B cell (primary cell): ENCODE results near the gene ABCG5. TPM values are rescaled to one million over a fixed set of nuclear protein-coding genes. Genes with fewer than 3 reads are reported as not detected.
A peak's percentile ranks its signal among the peaks of the same experiment; 100 is the strongest.

Experiments used
- ATAC-seq: fragments of 200-7000 bp; cut with Tn5 transposase; one replicate; pipeline ENCODE4 v1.10.0; 2021; ENCODE audit warnings: low read depth, mild to moderate bottlenecking, moderate number of reproducible peaks, moderate library complexity
- CTCF ChIA-PET: fragments of 350-600 bp; sonication (Branson Sonifier 250); formaldehyde crosslinking; loops from one replicate; lab custom pipeline; 2021; ENCODE audit warnings: antibody characterized with exemption, inconsistent platforms; lab: Charles Lee
- POLR2A ChIA-PET: fragments of 350-600 bp; sonication (Branson Sonifier 250); formaldehyde crosslinking; loops from one replicate; lab custom pipeline; 2021; ENCODE audit warnings: antibody characterized with exemption; lab: Charles Lee
- DNase-seq: peaks from one replicate; pipeline ENCODE4 v3.0.0; 2013
- H2AFZ ChIP-seq: 2 replicates; pipeline ENCODE4 v1.6.1; 2012; ENCODE audit warnings: mild to moderate bottlenecking, low read depth, low read length; ENCODE audit not compliant: insufficient read depth, poor library complexity, severe bottlenecking
- H3K27ac ChIP-seq, 2 donors: 1 replicate in 1 of 2; 2 replicates in 1 of 2; pipeline ENCODE4 v1.5.1; 2012 to 2013; ENCODE audit warnings: low read length in 2 of 2, mild to moderate bottlenecking in 2 of 2, moderate library complexity in 1 of 2
- H3K27me3 ChIP-seq, 4 experiments: fragments of 200-600 bp in 1 of 4; sonication (generic) in 1 of 4; replicated peaks in 1 of 4; 1 replicate in 2 of 4; 2 replicates in 2 of 4; pipeline versions ENCODE4 v1.6.1 to v1.7.0; 2013 to 2016; ENCODE audit warnings: low read length in 3 of 4, mild to moderate bottlenecking in 2 of 4, mixed read lengths in 1 of 4, moderate library complexity in 1 of 4; ENCODE audit not compliant: insufficient read depth in 4 of 4, control insufficient read depth in 3 of 4; ENCODE audit errors: control extremely low read depth in 1 of 4
- H3K36me3 ChIP-seq, 2 experiments: replicated peaks in 1 of 2; 1 replicate in 1 of 2; 2 replicates in 1 of 2; pipeline versions ENCODE4 v1.6.1 to v1.7.1; 2013; ENCODE audit warnings: low read length in 1 of 2; ENCODE audit not compliant: insufficient read depth in 2 of 2, control insufficient read depth in 1 of 2; ENCODE audit errors: control extremely low read depth in 1 of 2, extremely low read depth in 1 of 2
- H3K4me1 ChIP-seq, 2 donors: fragments of 200-600 bp in 1 of 2; sonication (generic) in 1 of 2; 1 replicate in 1 of 2; 2 replicates in 1 of 2; pipeline versions ENCODE4 v1.5.1 to v1.6.1; 2013 to 2017; ENCODE audit warnings: low read length in 2 of 2; ENCODE audit not compliant: control insufficient read depth in 2 of 2, insufficient read depth in 2 of 2
- H3K4me2 ChIP-seq: replicated peaks from 2 replicates; pipeline ENCODE3; 2012; ENCODE audit warnings: mild to moderate bottlenecking, low read depth, low read length; ENCODE audit not compliant: poor library complexity, severe bottlenecking
- H3K4me3 ChIP-seq, 5 experiments: fragments of 200-600 bp in 1 of 5; sonication (generic) in 1 of 5; 1 replicate in 3 of 5; 2 replicates in 2 of 5; pipeline versions ENCODE4 v1.5.1 to v1.7.0; 2011 to 2016; ENCODE audit warnings: low read length in 4 of 5, mild to moderate bottlenecking in 4 of 5, low read depth in 2 of 5, control low read depth in 1 of 5, moderate library complexity in 1 of 5; ENCODE audit not compliant: insufficient read depth in 1 of 5; ENCODE audit errors: control extremely low read depth in 1 of 5, extremely low read depth in 1 of 5
- H3K79me2 ChIP-seq: fragments of 200-600 bp; sonication (generic); one replicate; pipeline ENCODE4 v1.6.0; 2016; ENCODE audit warnings: low read length; ENCODE audit not compliant: control insufficient read depth, insufficient read depth
- H3K9ac ChIP-seq: fragments of 200-600 bp; sonication (generic); 2 replicates; pipeline ENCODE4 v1.6.1; 2017; ENCODE audit warnings: mild to moderate bottlenecking, low read length, moderate library complexity
- H3K9me3 ChIP-seq, 3 donors: one replicate each; pipeline versions ENCODE4 v1.6.1 to v1.7.1; 2013; ENCODE audit warnings: low read length in 2 of 3; ENCODE audit not compliant: control insufficient read depth in 2 of 3, insufficient read depth in 1 of 3; ENCODE audit errors: control extremely low read depth in 1 of 3
- H4K20me1 ChIP-seq: 2 replicates; pipeline ENCODE4 v1.6.0; 2012; ENCODE audit warnings: mild to moderate bottlenecking, low read length; ENCODE audit not compliant: insufficient read depth, control insufficient read depth, poor library complexity, severe bottlenecking
- H3K27ac Mint-ChIP-seq: one replicate; pipeline ENCODE4 v1.8.0; 2021; ENCODE audit warnings: mixed read lengths
- H3K27me3 Mint-ChIP-seq: one replicate; pipeline ENCODE4 v1.8.0; 2021; ENCODE audit warnings: mixed read lengths
- H3K4me1 Mint-ChIP-seq: one replicate; pipeline ENCODE4 v1.8.0; 2021; ENCODE audit warnings: mixed read lengths
- H3K4me3 Mint-ChIP-seq: one replicate; pipeline ENCODE4 v1.8.0; 2021; ENCODE audit warnings: mixed read lengths
- H3K9me3 Mint-ChIP-seq: one replicate; pipeline ENCODE4 v1.8.0; 2022; ENCODE audit warnings: mixed read lengths; ENCODE audit not compliant: insufficient read depth
- EZH2 ChIP-seq: IDR thresholded peaks from 2 replicates; pipeline ENCODE4 v1.6.1; 2012; ENCODE audit warnings: borderline replicate concordance, low read depth, mild to moderate bottlenecking, moderate library complexity, low read length; ENCODE audit not compliant: insufficient read depth, poor library complexity, severe bottlenecking
- WGBS: methylation state at CpG from one replicate; pipeline ENCODE4 v1.1.5; 2013; ENCODE audit warnings: missing lambda C conversion rate; ENCODE audit not compliant: insufficient coverage; 5-methylcytosine and 5-hydroxymethylcytosine counted together
- intact Hi-C: fragments of 100-400 bp; cut with micrococcal nuclease; formaldehyde crosslinking; loops from one replicate; pipeline ENCODE4 v1.10.0; 2022
- polyA plus RNA-seq: library from polyadenylated mRNA; depleted of rRNA; stranded (reverse); fragments of >200 nt; gene quantifications from 2 replicates; pipeline ENCODE4 v1.2.3, GENCODE V29; 2012
- total RNA-seq, 2 donors: library from RNA; stranded (reverse); fragments of 120-200 nt in 1 of 2; gene quantifications; 1 replicate in 1 of 2; 2 replicates in 1 of 2; pipeline versions ENCODE4 v1.2.3 to v1.2.4, GENCODE V29; 2013 to 2022
- TF ChIP-seq, protein P1 (sequence below): fragments of 200-600 bp; IDR thresholded peaks from one replicate; pipeline ENCODE4 v1.8.0; 2022; ENCODE audit warnings: antibody characterized with exemption, mild to moderate bottlenecking

The ABCG5 gene
- total and polyA plus RNA-seq, 2 donors (not counting 1 experiment from before 2014, with no cell fraction given), result not detected

DNA sequence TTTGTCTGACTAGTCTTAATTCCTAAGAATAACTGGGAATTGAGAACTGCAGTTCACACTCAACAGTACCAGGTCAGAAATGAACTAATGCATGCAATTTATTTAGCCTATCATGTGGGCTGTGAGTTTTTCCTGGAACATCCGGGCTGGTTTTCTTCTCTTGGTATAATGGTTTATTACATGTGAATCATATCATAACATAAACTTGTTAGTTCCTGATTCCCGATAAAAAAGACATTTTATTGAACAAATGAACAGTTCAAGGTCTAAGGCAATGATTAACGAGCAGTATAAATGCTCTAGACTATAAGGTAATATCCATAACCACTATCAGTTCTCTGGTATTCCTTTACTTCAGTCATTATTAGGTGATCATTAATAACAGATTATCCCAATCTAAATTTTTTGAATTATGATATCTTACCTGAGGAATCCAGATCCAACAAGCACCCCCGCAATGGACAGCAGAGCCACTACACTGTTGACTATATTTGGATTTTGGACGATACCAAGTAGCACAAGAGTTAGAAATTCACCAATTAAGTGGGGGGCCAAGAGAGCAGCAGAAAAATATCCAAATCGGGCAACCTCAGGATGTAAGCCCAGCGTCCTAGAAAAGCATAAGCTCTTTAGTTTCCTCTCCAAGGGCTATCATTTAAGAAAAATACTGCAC lies 19.0 kb downstream of the ABCG5 start:
- H3K9me3 Mint-ChIP-seq, result no peaks in the 10 kb centered on the region
- Histone ChIP-seq H3K9me3 (no peaks in the 10 kb centered on the region), H3K79me2 (no peaks in the 10 kb centered on the region), H3K4me2 (no peak overlapping the region), H3K4me1 (no peaks in the 10 kb centered on the region), H3K27me3 (peaks cover 0 to 9% (median 3%) of the 10 kb centered on the region in 4 experiments), H2AFZ (no peak overlapping the region), H4K20me1 (no peaks in the 10 kb centered on the region), H3K9ac (no peak overlapping the region), H3K4me3 (no peak overlapping the region), H3K36me3 (no peaks in the 10 kb centered on the region), H3K27ac (no peak overlapping the region)
- no peak for TF ChIP-seq EZH2
- TF ChIP-seq, protein P1, sequence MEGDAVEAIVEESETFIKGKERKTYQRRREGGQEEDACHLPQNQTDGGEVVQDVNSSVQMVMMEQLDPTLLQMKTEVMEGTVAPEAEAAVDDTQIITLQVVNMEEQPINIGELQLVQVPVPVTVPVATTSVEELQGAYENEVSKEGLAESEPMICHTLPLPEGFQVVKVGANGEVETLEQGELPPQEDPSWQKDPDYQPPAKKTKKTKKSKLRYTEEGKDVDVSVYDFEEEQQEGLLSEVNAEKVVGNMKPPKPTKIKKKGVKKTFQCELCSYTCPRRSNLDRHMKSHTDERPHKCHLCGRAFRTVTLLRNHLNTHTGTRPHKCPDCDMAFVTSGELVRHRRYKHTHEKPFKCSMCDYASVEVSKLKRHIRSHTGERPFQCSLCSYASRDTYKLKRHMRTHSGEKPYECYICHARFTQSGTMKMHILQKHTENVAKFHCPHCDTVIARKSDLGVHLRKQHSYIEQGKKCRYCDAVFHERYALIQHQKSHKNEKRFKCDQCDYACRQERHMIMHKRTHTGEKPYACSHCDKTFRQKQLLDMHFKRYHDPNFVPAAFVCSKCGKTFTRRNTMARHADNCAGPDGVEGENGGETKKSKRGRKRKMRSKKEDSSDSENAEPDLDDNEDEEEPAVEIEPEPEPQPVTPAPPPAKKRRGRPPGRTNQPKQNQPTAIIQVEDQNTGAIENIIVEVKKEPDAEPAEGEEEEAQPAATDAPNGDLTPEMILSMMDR, result no peak
- H3K4me1 Mint-ChIP-seq, result peaks cover 2% of the 10 kb centered on the region
- H3K27ac Mint-ChIP-seq, result no peak overlapping the region
- no peak for ATAC-seq
- intact Hi-C loops, result no loop called here
- no peak for DNase-seq
- H3K27me3 Mint-ChIP-seq, result peaks cover 29% of the 10 kb centered on the region
- ChIA-PET CTCF (no interaction called here), POLR2A (no interaction called here)
- H3K4me3 Mint-ChIP-seq, result no peak overlapping the region
- WGBS, result 90% methylated on average over 2 of the region's 7 CpGs

DNA sequence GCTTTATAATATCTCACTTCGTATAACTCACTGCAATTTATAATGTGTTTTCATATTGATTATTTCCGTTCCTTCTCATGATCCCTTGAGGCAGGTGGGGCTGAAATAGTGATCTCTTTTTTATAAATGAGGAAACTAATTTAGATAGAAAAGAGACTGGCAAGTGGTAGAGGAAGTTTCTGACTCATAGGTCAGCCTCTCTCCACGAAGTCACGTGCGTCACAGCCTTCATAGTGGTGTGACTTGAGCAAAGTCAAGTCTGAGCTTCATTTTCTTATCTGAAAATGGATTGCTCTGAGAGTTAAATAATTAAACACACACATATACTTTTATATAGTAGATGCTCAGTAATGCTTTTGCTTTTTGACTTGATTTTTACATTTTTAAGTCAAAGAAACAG lies 19.9 kb downstream of the ABCG5 start:
- DNase-seq, result no peak
- peak; percentile 33 for ATAC-seq
- intact Hi-C loops, result no loop called here
- Mint-ChIP-seq H3K4me1 (peaks cover 2% of the 10 kb centered on the region), H3K9me3 (no peaks in the 10 kb centered on the region), H3K27ac (no peak overlapping the region), H3K27me3 (peaks cover 20% of the 10 kb centered on the region), H3K4me3 (peak overlapping the region; percentile 2)
- Histone ChIP-seq H3K9ac (no peak overlapping the region), H2AFZ (no peak overlapping the region), H4K20me1 (no peaks in the 10 kb centered on the region), H3K79me2 (no peaks in the 10 kb centered on the region), H3K27ac (no peak overlapping the region), H3K4me3 (no peak overlapping the region), H3K27me3 (peaks cover 0 to 9% (median 3%) of the 10 kb centered on the region in 4 experiments), H3K9me3 (no peaks in the 10 kb centered on the region), H3K4me2 (no peak overlapping the region), H3K4me1 (no peaks in the 10 kb centered on the region), H3K36me3 (no peaks in the 10 kb centered on the region)
- ChIA-PET POLR2A (no interaction called here), CTCF (no interaction called here)
- TF ChIP-seq, protein P1, result no peak
- no peak for TF ChIP-seq EZH2
- no CpG with 5 or more reads among the region's 5 CpGs for WGBS
